ENCODE measurements around the gene TSPAN11. TPM values are rescaled to one million over a fixed set of nuclear protein-coding genes. Genes with fewer than 3 reads are reported as not detected.

Gene TSPAN11
- total RNA-seq = not detected

GRCh38 chr12:30926243-30927221 is at the start of gene TSPAN11:
Gene TSPAN11, plus strand, starts transcription at chr12:30926748. Its CDS starts 27,244 bp downstream, at chr12:30953992.

Other genes with a start within 250 kb of the TSPAN11 start
- 10 to 100 TPM; 50.9 to 54.4 TPM for gene IPO8, start 230.9 kb upstream of the TSPAN11 start, total RNA-seq
- gene CAPRIN2, start 171.8 kb upstream of the TSPAN11 start, total RNA-seq = 10 to 100 TPM; 12.5 to 17.2 TPM
- gene DDX11, start 147.1 kb downstream of the TSPAN11 start, total RNA-seq = 100 to 1,000 TPM; 119 to 130 TPM